ENCODE data around the gene IFI30.

The IFI30 gene

GRCh38 chr19:18160971-18161635 is 12.5 kb upstream of the IFI30 start:
- TF ChIP-seq CTCF (IDR thresholded peaks at IDR 0.05; ENCODE audit: extremely low read depth, insufficient read depth, missing control alignments), result peak; percentile 99
- DNase-seq (ENCODE audit: low spot score), result peak; percentile 97
- in situ Hi-C loops (cut with MboI; ENCODE audit: low pct_unique_long_range_greater_than_20kb, low sequenced_read_pairs, unreplicated experiment), result no loop called here

GRCh38 chr19:18161636-18162002 is 12.0 kb upstream of the IFI30 start:
- in situ Hi-C loops (cut with MboI; ENCODE audit: low pct_unique_long_range_greater_than_20kb, low sequenced_read_pairs, unreplicated experiment), result no loop called here
- no peak for TF ChIP-seq CTCF (IDR thresholded peaks at IDR 0.05; ENCODE audit: extremely low read depth, insufficient read depth, missing control alignments)
- DNase-seq (ENCODE audit: low spot score), result no peak

- in situ Hi-C loops (cut with MboI; ENCODE audit: low pct_unique_long_range_greater_than_20kb, low sequenced_read_pairs, unreplicated experiment), result no loop called here
- no peak for DNase-seq (ENCODE audit: low spot score)
- TF ChIP-seq CTCF (IDR thresholded peaks at IDR 0.05; ENCODE audit: extremely low read depth, insufficient read depth, missing control alignments), result no peak
Observed at GRCh38 chr19:18164072-18164471, 9.5 kb upstream of the IFI30 start.

- no peak for TF ChIP-seq CTCF (IDR thresholded peaks at IDR 0.05; ENCODE audit: extremely low read depth, insufficient read depth, missing control alignments)
- in situ Hi-C loops (cut with MboI; ENCODE audit: low pct_unique_long_range_greater_than_20kb, low sequenced_read_pairs, unreplicated experiment), result no loop called here
- no peak for DNase-seq (ENCODE audit: low spot score)
Observed at GRCh38 chr19:18165794-18166544, 7.6 kb upstream of the IFI30 start.

- DNase-seq (ENCODE audit: low spot score), result no peak
- TF ChIP-seq CTCF (IDR thresholded peaks at IDR 0.05; ENCODE audit: extremely low read depth, insufficient read depth, missing control alignments), result no peak
- in situ Hi-C loops (cut with MboI; ENCODE audit: low pct_unique_long_range_greater_than_20kb, low sequenced_read_pairs, unreplicated experiment), result no loop called here
Observed at GRCh38 chr19:18167011-18167410, 6.6 kb upstream of the IFI30 start.

GRCh38 chr19:18167975-18168645 is 5.5 kb upstream of the IFI30 start:
- TF ChIP-seq CTCF (IDR thresholded peaks at IDR 0.05; ENCODE audit: extremely low read depth, insufficient read depth, missing control alignments), result peak; percentile 89
- DNase-seq (ENCODE audit: low spot score), result peak; percentile 93
- in situ Hi-C loops (cut with MboI; ENCODE audit: low pct_unique_long_range_greater_than_20kb, low sequenced_read_pairs, unreplicated experiment), result no loop called here
